Nucleus accumbens (tissue), 56 donors: ENCODE data around the gene MTSS2.

Source experiments
- DNase-seq, 56 donors: peaks; one replicate each; lab custom pipeline; 2025; lab: John Stamatoyannopoulos, UW

The MTSS2 gene

GRCh38 chr16:70642633-70643032 lies 43.2 kb downstream of the MTSS2 start:
- no peak for DNase-seq

- peak in 3 of 56 donors; percentile 11 to 57 (median 19) for DNase-seq
Measured at GRCh38 chr16:70638814-70639792, 46.8 kb downstream of the MTSS2 start.
